HL-60 (cell line): ENCODE results near the gene RHBDD3.

Experiments used
- DNase-seq, 2 experiments: peaks; one replicate each; pipeline ENCODE4 v3.0.0-alpha.2; 2010 to 2020; ENCODE audit warnings: low read depth in 1 of 2, low spot score in 1 of 2
- H3K27ac ChIP-seq: fragments of 250-450 bp; sonication (Bioruptor Pico); replicated peaks from 2 replicates; pipeline ENCODE4 v1.5.1; 2020; ENCODE audit warnings: mild to moderate bottlenecking, moderate library complexity
- H3K27me3 ChIP-seq: fragments of 250-450 bp; sonication (Bioruptor Pico); 2 replicates; pipeline ENCODE4 v1.5.1; 2021; ENCODE audit warnings: mild to moderate bottlenecking, moderate library complexity; ENCODE audit not compliant: insufficient read depth, poor library complexity, severe bottlenecking
- H3K4me3 ChIP-seq: replicated peaks from 2 replicates; pipeline ENCODE4 v1.5.1; 2011; ENCODE audit warnings: mild to moderate bottlenecking, control low read depth, low read length; ENCODE audit not compliant: insufficient read depth
- GABPA ChIP-seq: IDR thresholded peaks from 2 replicates; pipeline ENCODE4 v1.6.1; 2012; ENCODE audit warnings: low read depth
- POLR2AphosphoS5 ChIP-seq: IDR thresholded peaks from 2 replicates; pipeline ENCODE4 v1.6.1; 2012; ENCODE audit warnings: low read depth
- REST ChIP-seq: IDR thresholded peaks from 2 replicates; pipeline ENCODE4 v1.6.1; 2012; ENCODE audit warnings: low read depth; ENCODE audit not compliant: insufficient replicate concordance
- SPI1 ChIP-seq: IDR thresholded peaks from 2 replicates; pipeline ENCODE4 v1.6.1; 2012; ENCODE audit warnings: low read depth, mild to moderate bottlenecking, borderline replicate concordance
- TF ChIP-seq, protein P1 (sequence below): IDR thresholded peaks from one replicate; pipeline ENCODE4 v1.5.1; 2011; ENCODE audit warnings: low read length, control low read depth, inconsistent platforms; ENCODE audit not compliant: insufficient read depth

Gene RHBDD3

DNA sequence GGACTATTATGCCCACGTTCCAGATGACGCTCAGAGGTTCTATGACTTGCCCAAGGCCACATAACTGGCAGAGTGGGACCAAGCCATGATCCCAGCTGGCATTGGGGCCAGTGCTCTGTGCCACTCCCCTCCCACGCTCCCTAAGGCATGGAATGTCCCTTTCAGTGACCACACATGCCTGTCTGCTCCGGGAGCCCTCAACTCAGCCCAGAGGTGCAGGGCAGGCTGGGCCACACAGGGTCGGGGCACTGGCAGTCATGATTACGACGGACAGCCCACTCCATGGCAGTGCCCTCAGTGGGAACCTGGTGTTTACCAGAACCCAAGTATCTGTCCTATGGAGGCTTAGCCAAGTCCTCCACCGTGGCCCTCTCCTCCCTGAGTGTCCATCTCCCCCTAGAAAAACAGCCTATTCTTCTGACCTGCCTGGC lies 10.0 kb downstream of the RHBDD3 start:
- TF ChIP-seq POLR2AphosphoS5 = no peak
- TF ChIP-seq REST = no peak
- no peak for TF ChIP-seq SPI1
- TF ChIP-seq, protein P1, sequence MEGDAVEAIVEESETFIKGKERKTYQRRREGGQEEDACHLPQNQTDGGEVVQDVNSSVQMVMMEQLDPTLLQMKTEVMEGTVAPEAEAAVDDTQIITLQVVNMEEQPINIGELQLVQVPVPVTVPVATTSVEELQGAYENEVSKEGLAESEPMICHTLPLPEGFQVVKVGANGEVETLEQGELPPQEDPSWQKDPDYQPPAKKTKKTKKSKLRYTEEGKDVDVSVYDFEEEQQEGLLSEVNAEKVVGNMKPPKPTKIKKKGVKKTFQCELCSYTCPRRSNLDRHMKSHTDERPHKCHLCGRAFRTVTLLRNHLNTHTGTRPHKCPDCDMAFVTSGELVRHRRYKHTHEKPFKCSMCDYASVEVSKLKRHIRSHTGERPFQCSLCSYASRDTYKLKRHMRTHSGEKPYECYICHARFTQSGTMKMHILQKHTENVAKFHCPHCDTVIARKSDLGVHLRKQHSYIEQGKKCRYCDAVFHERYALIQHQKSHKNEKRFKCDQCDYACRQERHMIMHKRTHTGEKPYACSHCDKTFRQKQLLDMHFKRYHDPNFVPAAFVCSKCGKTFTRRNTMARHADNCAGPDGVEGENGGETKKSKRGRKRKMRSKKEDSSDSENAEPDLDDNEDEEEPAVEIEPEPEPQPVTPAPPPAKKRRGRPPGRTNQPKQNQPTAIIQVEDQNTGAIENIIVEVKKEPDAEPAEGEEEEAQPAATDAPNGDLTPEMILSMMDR = no peak
- TF ChIP-seq GABPA = no peak
- Histone ChIP-seq H3K4me3 (no peak overlapping the region), H3K27ac (no peak overlapping the region), H3K27me3 (no peaks in the 10 kb centered on the region)
- no peak for DNase-seq

DNA sequence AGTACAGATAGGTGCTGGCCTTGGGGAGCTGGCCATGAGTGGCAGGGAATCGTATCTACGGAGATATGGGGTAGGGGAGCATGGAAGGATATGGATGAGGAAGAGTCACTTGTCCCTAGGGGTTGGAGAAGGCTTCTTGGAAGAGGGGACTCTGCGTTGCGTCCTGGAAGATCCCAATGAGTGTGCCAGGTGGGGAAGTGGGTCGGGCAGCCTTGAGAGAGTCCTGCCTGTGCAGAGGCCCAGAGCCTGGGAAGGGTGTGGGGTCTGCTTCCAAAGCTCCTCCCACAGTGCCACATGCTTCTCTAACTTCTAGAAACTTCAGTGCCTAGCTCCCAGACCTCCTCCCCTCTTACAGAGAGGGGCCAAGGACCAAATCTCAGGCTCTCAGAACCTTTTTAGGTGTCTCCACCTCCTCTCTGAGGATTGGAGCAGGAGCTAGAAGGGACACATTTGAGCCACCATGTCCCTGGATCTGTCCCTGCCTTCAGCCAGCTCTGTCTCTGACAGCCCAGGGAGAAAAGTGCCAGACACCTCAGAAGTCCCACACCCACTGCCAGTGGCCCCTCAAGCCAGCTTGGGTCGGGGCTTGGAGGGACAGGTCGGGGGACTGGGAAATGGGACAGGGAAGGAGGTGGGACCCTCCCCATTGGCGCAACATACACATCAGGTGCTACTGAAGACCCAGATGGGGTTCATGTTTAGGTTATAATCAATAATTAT lies 11.0 kb downstream of the RHBDD3 start:
- TF ChIP-seq GABPA (no peak), SPI1 (no peak), POLR2AphosphoS5 (no peak), REST (no peak)
- TF ChIP-seq, protein P1 = no peak
- no peak for DNase-seq
- Histone ChIP-seq H3K27me3 (no peaks in the 10 kb centered on the region), H3K27ac (no peak overlapping the region), H3K4me3 (no peak overlapping the region)

DNA sequence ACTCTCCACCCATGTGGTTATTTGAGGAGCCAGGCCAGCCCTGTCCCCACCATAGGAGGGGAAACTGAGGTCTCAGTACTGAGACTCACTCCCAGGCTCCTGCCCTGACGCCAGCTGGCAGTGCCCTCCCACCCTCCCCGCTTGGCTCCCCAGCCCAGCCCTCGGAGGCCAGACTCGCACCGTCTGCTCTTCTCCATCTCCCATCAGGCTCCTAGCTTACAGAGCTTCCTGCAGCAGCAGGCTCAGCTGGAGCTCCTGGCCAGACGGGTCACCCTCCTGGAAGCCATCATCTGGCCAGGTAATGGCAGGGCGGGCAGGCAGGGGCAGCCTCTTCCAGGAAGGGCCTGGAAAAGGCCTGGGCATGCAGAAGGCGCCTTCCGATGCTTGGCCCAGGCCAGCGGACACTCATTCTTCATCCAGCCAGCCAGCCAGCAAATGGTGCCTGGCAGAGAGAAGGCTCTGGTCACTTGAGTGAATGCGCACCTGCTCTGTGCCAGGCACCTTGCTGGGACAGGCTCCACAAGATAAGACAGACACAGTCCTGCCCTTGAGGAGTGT lies 12.6 kb downstream of the RHBDD3 start:
- TF ChIP-seq GABPA = no peak
- TF ChIP-seq POLR2AphosphoS5 = no peak
- TF ChIP-seq, protein P1 = no peak
- TF ChIP-seq REST = no peak
- TF ChIP-seq SPI1 = no peak
- Histone ChIP-seq H3K27ac (no peak overlapping the region), H3K4me3 (no peak overlapping the region), H3K27me3 (no peaks in the 10 kb centered on the region)
- no peak for DNase-seq
